ENCODE data around the gene TAL1.

Gene TAL1

DNA sequence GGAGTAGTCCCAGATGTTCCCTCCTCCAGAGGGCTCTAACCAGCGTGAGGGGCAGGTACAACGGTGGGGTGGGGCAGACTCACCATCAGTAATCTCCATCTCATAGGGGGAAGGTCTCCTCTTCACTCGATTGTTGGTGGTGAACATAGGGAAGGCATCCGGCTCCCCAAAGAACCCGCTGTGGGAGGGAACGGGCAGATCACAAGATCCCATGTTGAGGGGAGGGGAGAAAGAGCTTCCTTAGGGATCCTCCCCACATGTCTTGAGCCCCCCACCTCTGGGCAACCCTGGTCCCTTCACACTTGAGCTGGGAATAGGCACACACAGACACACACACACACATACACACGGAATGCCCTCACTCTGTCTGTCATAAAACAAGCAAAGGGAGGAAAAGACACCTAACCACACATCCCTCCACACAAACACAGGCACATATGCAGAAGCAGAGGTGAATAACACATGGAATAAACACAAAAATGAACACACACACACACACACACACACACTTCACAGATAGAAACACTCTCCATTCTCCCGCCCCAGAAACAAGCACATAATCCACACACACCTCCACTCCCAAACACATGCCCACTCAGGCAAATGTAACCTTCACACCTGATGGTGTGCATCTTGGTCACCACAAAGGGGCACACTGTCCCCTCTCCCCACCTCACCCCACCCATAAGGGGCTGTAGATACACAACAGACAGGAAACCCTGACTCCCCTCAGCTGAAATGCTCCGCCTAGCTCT, 7.9 kb downstream of the TAL1 start:
- WGBS, 2 experiments, result 7 to 17% methylated on average over 8 to 9 of the region's 9 CpGs

DNA sequence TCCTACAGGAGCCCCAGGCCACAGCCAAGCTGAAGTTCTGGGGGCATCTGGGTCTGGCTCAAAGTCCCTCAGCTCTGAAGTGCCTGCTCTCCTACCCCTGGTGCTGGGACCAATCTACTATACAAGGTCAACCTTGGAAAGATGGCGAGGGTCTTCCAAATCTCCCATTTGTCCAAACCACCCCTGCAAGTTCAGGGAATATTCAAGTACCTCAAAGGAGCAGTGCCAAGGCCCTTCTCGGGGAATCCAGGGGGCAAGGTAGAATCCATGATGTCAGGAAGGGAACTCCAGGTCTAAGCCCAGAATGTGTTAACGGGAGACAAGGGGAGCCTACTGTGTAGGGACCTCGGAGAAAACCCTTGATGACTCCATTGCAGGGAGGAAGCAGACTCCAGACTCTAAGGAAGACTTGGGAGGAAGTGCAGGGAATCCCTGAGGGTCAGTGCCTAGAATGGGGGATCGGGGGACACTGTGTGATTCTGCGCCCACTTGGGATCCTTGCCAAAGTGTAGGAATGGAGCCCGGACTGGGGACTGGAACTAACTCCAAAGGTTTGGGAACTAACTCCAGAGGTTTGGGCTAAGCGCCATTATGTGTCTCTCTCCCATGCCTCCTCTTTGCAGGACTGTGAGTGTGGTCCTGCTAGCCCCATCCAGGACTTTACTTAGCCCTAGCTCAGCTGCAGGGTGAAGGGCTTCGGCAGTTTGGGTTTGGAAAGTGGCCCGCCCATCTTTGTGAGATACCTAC, 8.7 kb downstream of the TAL1 start:
- H3K4me1 ChIP-seq (ENCODE audit: control insufficient read depth, insufficient read depth, low read length), result peaks cover 2% of the 10 kb centered on the region
- H3K27me3 ChIP-seq (ENCODE audit: control insufficient read depth, insufficient read depth, low read length, poor library complexity, severe bottlenecking), result peaks cover 87% of the 10 kb centered on the region
- 46 to 55% methylated on average over 10 of the region's 10 CpGs for WGBS, 2 experiments
- no peak overlapping the region for H3K27ac ChIP-seq (ENCODE audit: insufficient read depth, low read depth, low read length, poor library complexity, severe bottlenecking)
- no peaks in the 10 kb centered on the region for H3K36me3 ChIP-seq (ENCODE audit: control insufficient read depth, insufficient read depth, low read length)
- no peak overlapping the region for H3K4me3 ChIP-seq (ENCODE audit: insufficient read depth, low read depth, low read length)
- H3K9me3 ChIP-seq (ENCODE audit: control insufficient read depth, low read length), result no peaks in the 10 kb centered on the region

More for the DNA sequence above, 7.9 kb downstream of the TAL1 start:
- Histone ChIP-seq H3K9me3 (ENCODE audit: control insufficient read depth, low read length) (no peaks in the 10 kb centered on the region), H3K27me3 (ENCODE audit: control insufficient read depth, insufficient read depth, low read length, poor library complexity, severe bottlenecking) (peaks cover 92% of the 10 kb centered on the region), H3K36me3 (ENCODE audit: control insufficient read depth, insufficient read depth, low read length) (no peaks in the 10 kb centered on the region), H3K4me3 (ENCODE audit: insufficient read depth, low read depth, low read length) (no peak overlapping the region), H3K4me1 (ENCODE audit: control insufficient read depth, insufficient read depth, low read length) (peaks cover 7% of the 10 kb centered on the region), H3K27ac (ENCODE audit: insufficient read depth, low read depth, low read length, poor library complexity, severe bottlenecking) (no peak overlapping the region)

DNA sequence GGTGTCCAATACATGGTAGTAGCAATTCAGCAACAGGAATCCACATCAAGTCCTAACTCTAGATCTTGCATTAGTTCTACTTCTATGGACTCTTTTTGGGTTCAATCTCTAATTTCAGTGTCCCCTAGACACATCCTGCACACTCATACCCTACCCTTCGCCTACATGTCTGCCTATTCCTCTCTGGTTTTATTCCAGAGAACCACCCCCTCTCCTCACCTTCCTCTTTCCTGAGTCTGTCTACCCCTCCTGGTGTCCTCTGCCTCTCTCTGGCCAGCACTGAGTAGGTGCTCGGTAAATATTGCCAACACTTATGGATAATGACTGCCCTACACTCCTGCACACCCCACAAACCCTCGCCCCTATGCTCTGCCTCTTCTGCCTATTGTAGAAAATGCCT, 9.5 kb downstream of the TAL1 start:
- Histone ChIP-seq H3K9me3 (ENCODE audit: control insufficient read depth, low read length) (no peaks in the 10 kb centered on the region), H3K27ac (ENCODE audit: insufficient read depth, low read depth, low read length, poor library complexity, severe bottlenecking) (no peak overlapping the region), H3K4me1 (ENCODE audit: control insufficient read depth, insufficient read depth, low read length) (peaks cover 2% of the 10 kb centered on the region), H3K36me3 (ENCODE audit: control insufficient read depth, insufficient read depth, low read length) (no peaks in the 10 kb centered on the region), H3K4me3 (ENCODE audit: insufficient read depth, low read depth, low read length) (no peak overlapping the region), H3K27me3 (ENCODE audit: control insufficient read depth, insufficient read depth, low read length, poor library complexity, severe bottlenecking) (peaks cover 87% of the 10 kb centered on the region)
- 87 to 93% methylated on average over 3 of the region's 3 CpGs for WGBS, 2 experiments

DNA sequence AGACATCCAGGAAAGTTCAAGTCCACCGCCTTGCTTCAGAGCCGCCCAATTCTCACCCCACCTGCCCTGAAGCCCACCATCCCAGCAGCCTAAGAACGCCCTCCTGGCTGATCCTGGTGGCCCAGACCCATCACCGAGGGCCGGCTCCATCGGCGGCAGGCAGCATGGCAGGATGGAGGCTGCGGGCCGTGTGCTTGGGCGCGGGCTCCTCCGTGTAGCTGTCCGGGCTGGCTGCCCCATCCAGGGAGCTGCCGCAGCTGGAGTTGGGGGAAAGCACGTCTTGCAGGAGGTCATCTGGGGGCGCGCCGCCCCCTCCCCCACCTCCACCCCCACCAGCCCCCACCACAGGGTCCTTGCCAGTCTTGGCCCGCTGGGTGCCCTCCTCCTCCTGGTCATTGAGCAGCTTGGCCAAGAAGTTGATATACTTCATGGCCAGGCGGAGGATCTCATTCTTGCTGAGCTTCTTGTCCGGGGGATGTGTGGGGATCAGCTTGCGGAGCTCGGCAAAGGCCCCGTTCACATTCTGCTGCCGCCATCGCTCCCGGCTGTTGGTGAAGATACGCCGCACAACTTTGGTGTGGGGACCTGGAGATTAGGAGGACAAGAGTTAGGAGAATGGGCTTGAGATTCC, 12.3 kb downstream of the TAL1 start:
- no peak overlapping the region for H3K27ac ChIP-seq (ENCODE audit: insufficient read depth, low read depth, low read length, poor library complexity, severe bottlenecking)
- WGBS, 2 experiments, result 94% methylated on average over 24 to 26 of the region's 29 CpGs
- H3K27me3 ChIP-seq (ENCODE audit: control insufficient read depth, insufficient read depth, low read length, poor library complexity, severe bottlenecking), result peaks cover 62% of the 10 kb centered on the region
- no peaks in the 10 kb centered on the region for H3K4me1 ChIP-seq (ENCODE audit: control insufficient read depth, insufficient read depth, low read length)
- no peaks in the 10 kb centered on the region for H3K9me3 ChIP-seq (ENCODE audit: control insufficient read depth, low read length)
- H3K4me3 ChIP-seq (ENCODE audit: insufficient read depth, low read depth, low read length), result no peak overlapping the region
- H3K36me3 ChIP-seq (ENCODE audit: control insufficient read depth, insufficient read depth, low read length), result no peaks in the 10 kb centered on the region

DNA sequence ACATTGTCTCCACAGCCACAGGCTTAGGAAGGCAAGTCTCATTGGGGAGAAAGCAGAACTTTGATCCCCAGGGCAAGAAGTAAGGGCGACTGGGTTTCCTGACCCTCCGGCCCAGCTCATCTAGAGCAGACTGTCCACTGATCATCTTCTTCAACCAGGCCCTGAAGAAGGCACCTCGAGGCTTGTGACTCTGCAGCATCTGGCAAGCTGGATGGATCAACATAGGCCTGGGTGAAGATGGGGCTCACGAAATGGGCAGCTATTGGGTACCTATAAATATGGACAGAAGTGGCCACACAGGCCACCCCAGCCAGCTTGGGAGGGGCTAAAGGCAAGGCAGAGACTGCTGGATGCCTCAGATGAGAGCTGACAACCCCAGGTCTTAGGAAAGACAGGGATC, 13.0 kb downstream of the TAL1 start:
- Histone ChIP-seq H3K9me3 (ENCODE audit: control insufficient read depth, low read length) (no peaks in the 10 kb centered on the region), H3K36me3 (ENCODE audit: control insufficient read depth, insufficient read depth, low read length) (no peaks in the 10 kb centered on the region), H3K27me3 (ENCODE audit: control insufficient read depth, insufficient read depth, low read length, poor library complexity, severe bottlenecking) (peaks cover 55% of the 10 kb centered on the region), H3K4me1 (ENCODE audit: control insufficient read depth, insufficient read depth, low read length) (no peaks in the 10 kb centered on the region), H3K27ac (ENCODE audit: insufficient read depth, low read depth, low read length, poor library complexity, severe bottlenecking) (no peak overlapping the region), H3K4me3 (ENCODE audit: insufficient read depth, low read depth, low read length) (no peak overlapping the region)
- 93 to 95% methylated on average over 4 of the region's 4 CpGs for WGBS, 2 experiments

DNA sequence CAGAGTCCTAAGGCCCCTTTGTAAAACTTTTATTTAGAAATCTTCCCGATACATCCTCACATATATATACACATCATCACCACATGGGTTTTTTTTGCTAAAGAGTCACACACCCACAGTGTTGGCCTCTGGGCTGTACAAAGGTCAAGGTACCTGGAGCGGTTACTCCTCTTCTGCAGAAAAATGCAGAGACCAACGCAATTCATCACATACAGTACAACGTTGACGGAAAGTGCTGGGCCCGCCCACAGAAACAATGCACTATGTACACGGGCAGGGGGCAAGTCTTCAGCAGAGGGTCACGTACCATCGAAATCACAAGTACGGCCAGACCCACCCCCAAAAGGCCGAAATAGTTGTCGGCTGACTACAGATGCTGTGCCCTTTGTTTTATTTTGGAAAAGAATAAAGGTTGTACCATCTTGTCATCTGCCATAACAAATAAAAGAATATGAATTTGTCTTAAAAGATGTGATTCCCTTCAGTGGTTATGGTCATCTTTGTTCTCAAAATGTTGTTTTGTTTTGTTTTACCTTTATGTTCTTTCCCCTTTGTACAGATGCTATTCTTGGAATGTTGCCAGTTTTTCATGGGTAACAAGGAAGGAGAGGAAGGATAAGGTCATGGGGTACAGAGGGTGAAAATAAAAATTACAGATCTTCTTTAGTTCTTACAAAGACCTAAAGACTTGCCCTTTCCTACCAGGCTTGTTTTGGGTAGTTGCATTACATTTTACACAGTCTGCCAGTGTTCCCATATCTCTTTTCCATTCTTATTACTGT, 15.6 kb downstream of the TAL1 start:
- WGBS, 2 experiments, result 93 to 95% methylated on average over 12 of the region's 12 CpGs
- H3K4me3 ChIP-seq (ENCODE audit: insufficient read depth, low read depth, low read length), result no peak overlapping the region
- no peak overlapping the region for H3K27ac ChIP-seq (ENCODE audit: insufficient read depth, low read depth, low read length, poor library complexity, severe bottlenecking)
- H3K9me3 ChIP-seq (ENCODE audit: control insufficient read depth, low read length), result no peaks in the 10 kb centered on the region
- no peaks in the 10 kb centered on the region for H3K36me3 ChIP-seq (ENCODE audit: control insufficient read depth, insufficient read depth, low read length)
- peaks cover 29% of the 10 kb centered on the region for H3K27me3 ChIP-seq (ENCODE audit: control insufficient read depth, insufficient read depth, low read length, poor library complexity, severe bottlenecking)
- no peaks in the 10 kb centered on the region for H3K4me1 ChIP-seq (ENCODE audit: control insufficient read depth, insufficient read depth, low read length)

DNA sequence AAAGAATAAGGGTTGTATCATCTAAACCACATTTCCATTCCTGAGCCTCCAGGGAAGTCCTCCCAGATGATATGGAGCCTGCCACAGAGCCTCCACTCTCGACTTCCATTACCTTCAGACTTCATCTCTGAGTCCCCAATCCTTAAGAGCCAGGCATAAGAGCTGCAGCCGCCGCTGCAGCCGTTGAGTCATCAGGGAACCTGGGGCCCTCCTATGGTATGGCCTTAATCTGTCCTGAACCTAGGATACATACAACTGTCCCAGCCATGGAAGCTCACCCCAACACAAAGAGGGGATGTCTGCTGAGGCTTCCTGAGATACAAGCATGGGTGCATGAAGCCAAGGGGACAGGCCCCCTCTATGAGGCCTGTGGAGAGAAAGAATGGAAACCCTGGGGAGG, 16.3 kb downstream of the TAL1 start:
- H3K4me3 ChIP-seq (ENCODE audit: insufficient read depth, low read depth, low read length), result no peak overlapping the region
- WGBS, 2 experiments, result 81 to 85% methylated on average over 4 of the region's 4 CpGs
- H3K27me3 ChIP-seq (ENCODE audit: control insufficient read depth, insufficient read depth, low read length, poor library complexity, severe bottlenecking), result peaks cover 22% of the 10 kb centered on the region
- H3K36me3 ChIP-seq (ENCODE audit: control insufficient read depth, insufficient read depth, low read length), result no peaks in the 10 kb centered on the region
- no peaks in the 10 kb centered on the region for H3K9me3 ChIP-seq (ENCODE audit: control insufficient read depth, low read length)
- no peaks in the 10 kb centered on the region for H3K4me1 ChIP-seq (ENCODE audit: control insufficient read depth, insufficient read depth, low read length)
- H3K27ac ChIP-seq (ENCODE audit: insufficient read depth, low read depth, low read length, poor library complexity, severe bottlenecking), result no peak overlapping the region

DNA sequence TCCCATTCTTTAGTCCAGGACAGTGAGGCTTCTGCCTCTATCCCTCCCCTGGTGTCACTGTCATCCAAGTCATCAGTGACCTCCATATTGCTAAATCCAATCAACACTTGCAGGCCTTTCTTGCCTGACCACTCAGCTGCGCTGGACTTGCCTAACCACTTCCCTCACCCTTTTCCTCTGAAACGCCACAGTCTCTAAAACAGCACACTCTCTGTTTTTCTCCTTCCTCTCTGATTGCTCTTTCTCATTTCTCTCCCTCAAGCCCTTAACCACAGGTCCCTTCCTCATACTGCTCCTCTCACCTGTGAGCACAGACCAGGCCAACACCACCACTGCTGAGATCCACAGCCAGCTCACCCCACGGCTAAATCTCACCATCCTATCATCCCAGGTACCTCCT, 17.5 kb downstream of the TAL1 start:
- Histone ChIP-seq H3K4me3 (ENCODE audit: insufficient read depth, low read depth, low read length) (no peak overlapping the region), H3K4me1 (ENCODE audit: control insufficient read depth, insufficient read depth, low read length) (no peaks in the 10 kb centered on the region), H3K9me3 (ENCODE audit: control insufficient read depth, low read length) (no peaks in the 10 kb centered on the region), H3K36me3 (ENCODE audit: control insufficient read depth, insufficient read depth, low read length) (no peaks in the 10 kb centered on the region), H3K27ac (ENCODE audit: insufficient read depth, low read depth, low read length, poor library complexity, severe bottlenecking) (no peak overlapping the region), H3K27me3 (ENCODE audit: control insufficient read depth, insufficient read depth, low read length, poor library complexity, severe bottlenecking) (peaks cover 19% of the 10 kb centered on the region)
- WGBS, 2 experiments, result 88 to 89% methylated on average over 3 of the region's 3 CpGs

DNA sequence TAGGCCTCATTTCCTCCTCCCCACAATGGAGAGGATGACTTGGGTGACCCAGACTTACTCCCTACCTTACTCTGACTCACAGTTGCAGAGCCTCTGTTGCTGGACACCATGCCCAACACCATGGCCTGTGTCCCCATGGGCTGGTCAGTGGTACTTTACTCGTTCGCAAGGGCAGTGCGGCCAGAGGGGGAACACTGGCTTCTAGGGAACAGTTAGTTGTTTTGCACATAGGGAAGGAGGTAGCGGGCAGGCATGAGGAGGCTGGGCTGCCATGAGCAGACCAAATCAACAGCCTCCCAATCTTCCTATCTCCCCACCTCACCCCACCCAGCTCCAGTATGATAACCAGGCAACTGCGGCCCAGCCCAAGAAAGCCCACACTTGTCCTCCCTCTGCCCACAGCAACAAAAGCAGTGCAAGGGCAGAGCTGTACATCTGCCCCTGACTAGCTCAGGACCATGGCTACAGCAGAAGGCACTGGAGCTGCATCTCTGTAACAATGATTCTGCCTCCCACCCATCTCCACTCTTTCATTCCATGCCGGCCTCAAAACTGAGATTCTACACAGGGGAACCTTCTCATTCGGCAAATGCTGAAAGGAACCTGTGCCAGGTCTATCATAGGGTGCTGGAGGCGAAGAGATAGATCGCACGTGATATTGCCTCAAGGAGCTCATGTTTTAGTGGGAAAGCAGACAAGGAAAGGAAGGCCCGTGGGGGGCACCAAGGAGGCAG, 18.6 kb downstream of the TAL1 start:
- WGBS, 2 experiments, result 66 to 68% methylated on average over 11 of the region's 11 CpGs
- Histone ChIP-seq H3K36me3 (ENCODE audit: control insufficient read depth, insufficient read depth, low read length) (no peaks in the 10 kb centered on the region), H3K4me1 (ENCODE audit: control insufficient read depth, insufficient read depth, low read length) (peaks cover 10% of the 10 kb centered on the region), H3K27me3 (ENCODE audit: control insufficient read depth, insufficient read depth, low read length, poor library complexity, severe bottlenecking) (peaks cover 29% of the 10 kb centered on the region), H3K4me3 (ENCODE audit: insufficient read depth, low read depth, low read length) (no peak overlapping the region), H3K27ac (ENCODE audit: insufficient read depth, low read depth, low read length, poor library complexity, severe bottlenecking) (no peak overlapping the region), H3K9me3 (ENCODE audit: control insufficient read depth, low read length) (no peaks in the 10 kb centered on the region)
